GM13976 (cell line): ENCODE measurements around the gene GATA2.

ENCODE experiments used
- DNase-seq: peaks from one replicate; pipeline ENCODE4 v3.0.0; 2012; ENCODE audit warnings: low spot score
- CTCF ChIP-seq: IDR thresholded peaks from 2 replicates; pipeline ENCODE4 v1.5.1; 2012; ENCODE audit warnings: borderline replicate concordance, mild to moderate bottlenecking; ENCODE audit not compliant: insufficient read depth; ENCODE audit errors: extremely low read depth, missing control alignments, control extremely low read depth
- in situ Hi-C: fragments of 300-500 bp; cut with MboI; formaldehyde crosslinking; loops from one replicate; pipeline ENCODE4 v1.12.0; 2022; ENCODE audit warnings: low sequenced_read_pairs, mixed read lengths, inconsistent platforms; ENCODE audit not compliant: unreplicated experiment

Gene GATA2

GRCh38 chr3:128473737-128474136 lies 19.3 kb downstream of the GATA2 start:
- DNase-seq, result no peak
- in situ Hi-C loops, result no loop called here
- TF ChIP-seq CTCF, result no peak

DNA sequence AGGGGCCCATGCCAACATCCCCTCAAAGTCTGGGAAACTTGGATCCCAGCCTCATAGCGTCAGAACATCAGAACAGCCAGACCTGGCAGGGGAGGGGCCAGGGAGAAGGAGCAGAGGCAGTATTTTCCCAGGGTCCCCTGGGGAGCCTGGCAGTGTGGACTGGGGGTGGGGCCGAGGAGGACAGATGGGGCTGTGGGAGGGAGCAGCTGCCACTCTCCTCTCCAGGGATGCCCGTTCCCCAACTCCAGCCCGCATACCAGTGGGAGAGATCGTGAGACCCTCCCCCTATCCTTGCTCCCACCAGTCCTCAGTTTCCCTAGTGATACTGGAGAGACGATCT lies 19.9 kb downstream of the GATA2 start:
- DNase-seq, result no peak
- TF ChIP-seq CTCF, result no peak
- in situ Hi-C loops, result no loop called here

DNA sequence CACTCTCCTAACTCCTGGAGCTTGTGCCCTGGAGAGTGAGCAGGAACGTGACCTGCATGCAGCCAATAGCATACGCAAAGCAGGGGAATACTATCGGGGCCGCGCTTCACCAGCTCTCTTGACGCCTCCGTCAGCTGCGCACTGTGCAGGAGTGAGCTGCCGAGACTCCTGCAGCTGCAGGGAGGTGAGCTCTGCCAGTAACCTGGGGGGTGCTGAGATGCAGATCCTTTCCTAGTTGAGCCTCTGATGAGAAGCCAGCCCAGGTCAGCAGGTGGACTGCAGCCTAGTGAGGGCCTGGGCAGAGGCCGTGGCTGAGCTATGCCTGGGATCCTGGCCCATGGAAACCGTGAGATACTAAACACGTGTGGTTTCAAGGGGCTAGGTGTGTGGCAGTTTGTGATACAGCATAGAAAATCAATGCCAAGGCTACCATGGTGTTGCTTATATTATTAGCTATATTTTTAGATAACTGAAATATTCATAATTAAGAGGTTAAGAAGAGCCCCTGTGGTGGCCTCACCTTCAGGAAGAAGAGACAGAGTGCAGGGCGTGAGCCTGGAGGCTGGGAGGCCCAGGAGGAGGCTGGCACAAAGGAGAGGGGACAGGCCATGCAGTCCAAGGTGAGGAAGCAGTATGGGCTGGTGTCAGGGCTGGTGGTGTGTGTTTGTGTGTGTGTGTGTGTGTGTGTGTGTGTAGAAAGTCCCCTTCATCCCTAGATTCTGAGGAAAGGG lies 20.4 kb downstream of the GATA2 start:
- DNase-seq, result no peak
- in situ Hi-C loops, result no loop called here

DNA sequence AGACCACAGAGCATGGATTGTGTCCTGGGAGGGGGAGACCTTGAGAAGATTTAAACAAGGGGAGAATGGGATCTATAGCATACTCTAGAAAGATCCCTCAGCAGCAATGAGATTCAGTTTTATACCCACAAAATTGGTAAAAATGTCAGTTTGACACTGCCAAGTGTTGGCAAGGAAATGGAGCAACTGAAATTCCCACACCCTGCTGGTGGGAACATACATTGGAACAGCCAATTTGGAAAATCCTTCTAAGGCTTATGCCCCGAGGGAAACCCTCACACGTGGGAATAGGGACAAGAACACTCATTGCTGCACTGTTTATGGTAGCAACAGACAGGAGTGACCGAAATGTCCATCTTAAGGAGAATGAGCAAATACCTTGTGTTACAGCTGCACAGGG lies 21.3 kb downstream of the GATA2 start:
- no peak for TF ChIP-seq CTCF
- no peak for DNase-seq
- in situ Hi-C loops, result no loop called here

More for the DNA sequence above, 20.4 kb downstream of the GATA2 start:
- no peak for TF ChIP-seq CTCF

- in situ Hi-C loops, result no loop called here
- TF ChIP-seq CTCF, result no peak
- no peak for DNase-seq
Measured at GRCh38 chr3:128471110-128471509, 21.9 kb downstream of the GATA2 start.

GRCh38 chr3:128470134-128470899 lies 22.7 kb downstream of the GATA2 start:
- in situ Hi-C loops, result no loop called here
- TF ChIP-seq CTCF, result no peak
- no peak for DNase-seq
